ENCODE data around the gene ITPRIPL2. TPM values are rescaled to one million over a fixed set of nuclear protein-coding genes. Genes with fewer than 3 reads are reported as not detected.

The ITPRIPL2 gene
- total RNA-seq, 3 donors from 2014 or later (not counting 1 experiment from before 2014, with no cell fraction given), result 0.18 to 5.7 (median 2.5) TPM

DNA sequence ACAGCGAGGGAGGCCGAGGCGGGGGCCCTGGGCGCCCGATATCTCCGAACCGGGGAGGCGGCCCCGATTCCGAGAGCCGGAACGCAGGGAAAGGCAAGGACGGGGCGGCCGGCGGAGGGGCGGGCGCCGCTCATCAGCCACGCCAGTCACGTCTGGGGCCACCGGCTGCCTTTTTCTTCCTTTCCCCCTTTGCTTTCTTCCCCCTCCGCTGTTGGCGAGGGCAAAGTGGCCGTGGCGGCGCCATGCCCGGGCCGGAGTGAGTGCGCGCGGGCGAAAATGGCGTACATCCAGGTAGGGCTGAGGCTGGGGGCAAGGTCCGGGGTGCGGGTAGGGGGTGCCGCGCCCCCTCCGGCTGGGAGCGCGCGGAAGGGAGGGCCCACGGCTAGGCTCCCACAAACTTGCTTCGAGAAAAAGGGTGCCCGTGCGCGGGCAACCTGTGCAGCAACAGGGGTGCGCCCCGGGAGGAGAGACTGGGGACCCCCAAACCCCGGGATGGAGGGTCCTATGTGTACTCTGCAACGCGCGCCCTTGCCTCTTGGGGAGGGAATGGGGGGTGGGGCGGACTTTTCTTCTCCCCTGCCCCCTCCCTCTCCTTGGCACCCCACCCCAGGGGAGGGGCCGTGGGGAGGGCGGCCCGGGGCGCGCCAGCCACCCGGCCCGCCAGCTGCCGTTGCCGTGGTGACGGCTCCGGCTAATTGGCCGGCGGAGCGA lies 54.8 kb downstream of the ITPRIPL2 start:
- 2% methylated on average over 64 of the region's 68 CpGs for WGBS (ENCODE audit: insufficient coverage)
- H3K36me3 ChIP-seq (ENCODE audit: control insufficient read depth, insufficient read depth, low read length), result no peaks in the 10 kb centered on the region
- Mint-ChIP-seq H3K4me1 (no peaks in the 10 kb centered on the region), H3K27me3 (ENCODE audit: low read depth in 2 of 2) (peaks cover 9 to 14% of the 10 kb centered on the region in 2 donors), H3K36me3 (no peaks in the 10 kb centered on the region), H3K9me3 (no peaks in the 10 kb centered on the region), H3K27ac (no peak overlapping the region), H3K4me3 (no peak overlapping the region)
- H3K4me3 ChIP-seq (ENCODE audit: low read length), result peak overlapping the region; percentile 10
- peaks cover 3% of the 10 kb centered on the region for H3K4me1 ChIP-seq (ENCODE audit: control insufficient read depth, insufficient read depth, low read length)
- H3K27me3 ChIP-seq (ENCODE audit: control insufficient read depth, insufficient read depth, low read length), result peaks cover 3% of the 10 kb centered on the region
- TF ChIP-seq, protein P1, sequence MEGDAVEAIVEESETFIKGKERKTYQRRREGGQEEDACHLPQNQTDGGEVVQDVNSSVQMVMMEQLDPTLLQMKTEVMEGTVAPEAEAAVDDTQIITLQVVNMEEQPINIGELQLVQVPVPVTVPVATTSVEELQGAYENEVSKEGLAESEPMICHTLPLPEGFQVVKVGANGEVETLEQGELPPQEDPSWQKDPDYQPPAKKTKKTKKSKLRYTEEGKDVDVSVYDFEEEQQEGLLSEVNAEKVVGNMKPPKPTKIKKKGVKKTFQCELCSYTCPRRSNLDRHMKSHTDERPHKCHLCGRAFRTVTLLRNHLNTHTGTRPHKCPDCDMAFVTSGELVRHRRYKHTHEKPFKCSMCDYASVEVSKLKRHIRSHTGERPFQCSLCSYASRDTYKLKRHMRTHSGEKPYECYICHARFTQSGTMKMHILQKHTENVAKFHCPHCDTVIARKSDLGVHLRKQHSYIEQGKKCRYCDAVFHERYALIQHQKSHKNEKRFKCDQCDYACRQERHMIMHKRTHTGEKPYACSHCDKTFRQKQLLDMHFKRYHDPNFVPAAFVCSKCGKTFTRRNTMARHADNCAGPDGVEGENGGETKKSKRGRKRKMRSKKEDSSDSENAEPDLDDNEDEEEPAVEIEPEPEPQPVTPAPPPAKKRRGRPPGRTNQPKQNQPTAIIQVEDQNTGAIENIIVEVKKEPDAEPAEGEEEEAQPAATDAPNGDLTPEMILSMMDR (IDR thresholded peaks at IDR 0.05), result no peak
- no peaks in the 10 kb centered on the region for H3K9me3 ChIP-seq (ENCODE audit: control insufficient read depth, insufficient read depth, low read length)
- intact Hi-C loops (cut with micrococcal nuclease), result no loop called here
- H3K27ac ChIP-seq (ENCODE audit: low read length), result no peak overlapping the region
- DNase-seq (no peak), ATAC-seq (no peak)

DNA sequence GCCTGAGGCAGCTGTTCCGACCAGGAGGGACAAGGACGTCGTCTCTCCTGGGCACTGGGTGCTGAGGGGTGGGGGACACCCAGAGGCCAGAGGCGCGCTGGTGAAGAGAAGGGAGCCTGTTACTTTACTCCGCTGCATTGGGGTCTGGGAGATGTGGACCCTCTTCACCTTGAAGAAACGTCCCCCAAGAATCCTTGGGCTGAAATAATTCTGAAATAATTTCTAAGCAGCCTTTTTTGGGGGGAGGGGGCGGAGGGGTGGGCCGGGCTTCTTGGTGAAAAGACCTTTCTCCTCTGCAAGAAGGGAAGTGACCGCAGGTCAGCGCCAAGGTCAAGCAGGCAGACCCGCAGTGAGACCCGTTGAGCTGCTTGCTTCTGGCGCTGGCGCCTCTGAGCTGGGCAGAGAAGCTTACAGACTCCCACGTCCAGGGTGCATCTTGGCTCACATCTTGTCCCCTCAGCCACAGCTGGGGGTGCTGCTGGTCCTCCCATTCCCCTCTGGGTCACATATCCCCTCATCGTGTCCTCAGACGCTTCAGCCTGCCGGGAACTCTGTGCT lies 55.4 kb downstream of the ITPRIPL2 start:
- H3K4me3 ChIP-seq (ENCODE audit: low read length), result no peak overlapping the region
- H3K27me3 Mint-ChIP-seq (ENCODE audit: low read depth in 2 of 2), result peaks cover 11 to 14% of the 10 kb centered on the region in 2 donors
- TF ChIP-seq, protein P1 (IDR thresholded peaks at IDR 0.05), result no peak
- H3K36me3 ChIP-seq (ENCODE audit: control insufficient read depth, insufficient read depth, low read length), result no peaks in the 10 kb centered on the region
- DNase-seq, result no peak
- H3K4me1 Mint-ChIP-seq, result no peaks in the 10 kb centered on the region
- H3K27ac ChIP-seq (ENCODE audit: low read length), result no peak overlapping the region
- no peak for ATAC-seq
- H3K9me3 Mint-ChIP-seq, result no peaks in the 10 kb centered on the region
- H3K27me3 ChIP-seq (ENCODE audit: control insufficient read depth, insufficient read depth, low read length), result peaks cover 3% of the 10 kb centered on the region
- no peak overlapping the region for H3K27ac Mint-ChIP-seq
- peaks cover 3% of the 10 kb centered on the region for H3K4me1 ChIP-seq (ENCODE audit: control insufficient read depth, insufficient read depth, low read length)
- WGBS (ENCODE audit: insufficient coverage), result 21% methylated on average over 19 of the region's 19 CpGs
- intact Hi-C loops (cut with micrococcal nuclease), result no loop called here
- no peaks in the 10 kb centered on the region for H3K36me3 Mint-ChIP-seq
- H3K4me3 Mint-ChIP-seq, result no peak overlapping the region
- no peaks in the 10 kb centered on the region for H3K9me3 ChIP-seq (ENCODE audit: control insufficient read depth, insufficient read depth, low read length)

DNA sequence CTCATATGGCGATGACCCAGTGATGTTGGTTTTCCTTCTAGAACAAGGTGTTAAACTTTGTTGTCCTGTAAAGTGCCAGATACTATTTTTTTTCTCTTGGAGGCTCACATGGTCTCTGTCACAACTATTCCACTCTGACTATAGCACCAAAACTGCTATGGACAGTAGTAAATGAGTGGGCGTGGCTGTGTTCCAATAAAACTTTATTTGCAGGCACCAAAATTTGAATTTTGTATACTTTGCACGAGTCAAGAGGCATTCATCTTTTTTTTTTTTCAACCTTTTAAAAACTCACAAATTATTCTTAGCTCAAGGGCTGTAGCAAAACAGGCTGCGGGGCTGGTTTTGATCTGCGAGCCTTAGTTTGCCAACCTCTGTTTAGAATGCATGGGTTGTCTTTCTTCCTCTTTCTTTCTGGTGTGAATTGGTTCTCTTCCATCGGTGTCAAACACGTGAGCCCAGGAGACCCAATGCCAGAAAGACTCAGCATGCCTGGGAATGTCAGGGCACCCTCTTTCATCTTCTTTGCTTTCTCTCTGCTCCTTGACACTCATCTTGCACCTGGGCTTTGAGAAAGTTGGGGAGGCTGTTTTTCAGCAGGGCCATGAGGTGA lies 56.4 kb downstream of the ITPRIPL2 start:
- Mint-ChIP-seq H3K9me3 (no peaks in the 10 kb centered on the region), H3K27me3 (ENCODE audit: low read depth in 2 of 2) (peaks cover 11 to 14% of the 10 kb centered on the region in 2 donors), H3K4me3 (no peak overlapping the region), H3K27ac (no peak overlapping the region), H3K36me3 (no peaks in the 10 kb centered on the region), H3K4me1 (no peaks in the 10 kb centered on the region)
- 77% methylated on average over 7 of the region's 7 CpGs for WGBS (ENCODE audit: insufficient coverage)
- no peak overlapping the region for H3K27ac ChIP-seq (ENCODE audit: low read length)
- H3K27me3 ChIP-seq (ENCODE audit: control insufficient read depth, insufficient read depth, low read length), result peaks cover 3% of the 10 kb centered on the region
- no peaks in the 10 kb centered on the region for H3K9me3 ChIP-seq (ENCODE audit: control insufficient read depth, insufficient read depth, low read length)
- ATAC-seq (no peak), DNase-seq (no peak)
- intact Hi-C loops (cut with micrococcal nuclease), result no loop called here
- H3K4me3 ChIP-seq (ENCODE audit: low read length), result no peak overlapping the region
- TF ChIP-seq, protein P1 (IDR thresholded peaks at IDR 0.05), result no peak
- peaks cover 3% of the 10 kb centered on the region for H3K4me1 ChIP-seq (ENCODE audit: control insufficient read depth, insufficient read depth, low read length)
- no peaks in the 10 kb centered on the region for H3K36me3 ChIP-seq (ENCODE audit: control insufficient read depth, insufficient read depth, low read length)

Other genes with a start within 250 kb of the ITPRIPL2 start
- 100 to 1,000 TPM; 215 to 253 (median 246) TPM for gene SMG1, start 187.6 kb upstream of the ITPRIPL2 start, total RNA-seq
- not detected for gene TMC7, start 130.0 kb upstream of the ITPRIPL2 start, total RNA-seq
- gene COQ7, start 46.4 kb upstream of the ITPRIPL2 start, total RNA-seq, result 10 to 100 TPM; 16.3 to 17.9 (median 17.1) TPM
- gene SYT17, start 54.3 kb downstream of the ITPRIPL2 start, total RNA-seq, result 1 to 10 TPM in 1 of 3 donors, under 1 TPM in 1, not detected in 1; 0.65 to 1.6 TPM
- gene CLEC19A, start 171.8 kb downstream of the ITPRIPL2 start, total RNA-seq, result not detected

All from natural killer cell (primary cell).